Liver (tissue), 3 donors: ENCODE measurements around the gene JPH3.

ENCODE experiments used
- ATF3 ChIP-seq: IDR thresholded peaks from 2 replicates; pipeline ENCODE4 v1.6.1; 2016; ENCODE audit warnings: antibody characterized with exemption
- CTCF ChIP-seq: fragments of 150-350 bp; IDR thresholded peaks from 2 replicates; pipeline ENCODE4 v1.5.1; 2017; ENCODE audit warnings: improper control_type of control experiment, low read depth, low read length; ENCODE audit not compliant: missing input control
- EGR1 ChIP-seq, 2 donors: IDR thresholded peaks; 2 replicates each; pipeline ENCODE4 v1.6.1; 2016 to 2018; ENCODE audit warnings: antibody characterized with exemption in 2 of 2, low read depth in 2 of 2
- FOXA1 ChIP-seq: IDR thresholded peaks from 2 replicates; pipeline ENCODE4 v1.6.1; 2016; ENCODE audit warnings: antibody characterized with exemption
- FOXA2 ChIP-seq: IDR thresholded peaks from 2 replicates; pipeline ENCODE4 v1.6.1; 2016; ENCODE audit warnings: antibody characterized with exemption
- GABPA ChIP-seq, 2 donors: IDR thresholded peaks in 1 of 2; conservative IDR thresholded peaks in 1 of 2; 2 replicates each; pipeline ENCODE4 v1.6.1; 2016; ENCODE audit warnings: antibody characterized with exemption in 2 of 2, mild to moderate bottlenecking in 1 of 2, moderate library complexity in 1 of 2
- JUND ChIP-seq, 2 donors: IDR thresholded peaks; 2 replicates each; pipeline ENCODE4 v1.6.1; 2016; ENCODE audit warnings: antibody characterized with exemption in 2 of 2
- MAX ChIP-seq: IDR thresholded peaks from 2 replicates; pipeline ENCODE4 v1.6.1; 2016; ENCODE audit warnings: antibody characterized with exemption
- RAD21 ChIP-seq, 2 donors: IDR thresholded peaks; 2 replicates each; pipeline ENCODE4 v1.6.1; 2016; ENCODE audit warnings: antibody characterized with exemption in 2 of 2, mild to moderate bottlenecking in 2 of 2
- REST ChIP-seq: IDR thresholded peaks from 2 replicates; pipeline ENCODE4 v1.6.1; 2016; ENCODE audit warnings: antibody characterized with exemption, mild to moderate bottlenecking
- RXRA ChIP-seq, 2 donors: IDR thresholded peaks; 2 replicates each; pipeline ENCODE4 v1.6.1; 2017 to 2018; ENCODE audit warnings: antibody characterized with exemption in 2 of 2, mild to moderate bottlenecking in 1 of 2
- TAF1 ChIP-seq: conservative IDR thresholded peaks from 2 replicates; pipeline ENCODE4 v1.6.1; 2016; ENCODE audit warnings: antibody characterized with exemption, mild to moderate bottlenecking
- YY1 ChIP-seq: IDR thresholded peaks from 2 replicates; pipeline ENCODE4 v1.6.1; 2016; ENCODE audit warnings: antibody characterized with exemption, mild to moderate bottlenecking
- donor health status: healthy.
- donor health status: healthy.

- no peak for TF ChIP-seq CTCF
- no peak for TF ChIP-seq TAF1
- no peak for TF ChIP-seq RAD21 (IDR thresholded peaks at IDR 0.05)
- no peak for TF ChIP-seq FOXA2
- TF ChIP-seq RXRA (IDR thresholded peaks at IDR 0.05) = no peak
- TF ChIP-seq YY1 = no peak
- no peak for TF ChIP-seq MAX
- no peak for TF ChIP-seq EGR1 (IDR thresholded peaks at IDR 0.05; ENCODE audit: low read depth in 2 of 2)
- no peak for TF ChIP-seq GABPA (IDR thresholded peaks at IDR 0.05 in 1 of 2, conservative IDR thresholded peaks at IDR 0.05 in 1 of 2)
- TF ChIP-seq FOXA1 = no peak
- no peak for TF ChIP-seq REST
- no peak for TF ChIP-seq JUND (IDR thresholded peaks at IDR 0.05)
- TF ChIP-seq ATF3 = no peak
Measured at GRCh38 chr16:87671715-87672270, 69.5 kb downstream of the JPH3 start.
